Lower lobe of right lung (tissue), 2 donors: ENCODE results near the gene UMPS. TPM values are rescaled to one million over a fixed set of nuclear protein-coding genes. Genes with fewer than 3 reads are reported as not detected.

Experiments
- ATAC-seq, 2 donors: fragments of 200-7000 bp; cut with Tn5 transposase; one replicate each; pipeline ENCODE4 v1.9.1; 2020 to 2022; ENCODE audit warnings: mild to moderate bottlenecking in 2 of 2, moderate library complexity in 2 of 2
- DNase-seq: peaks from one replicate; pipeline ENCODE4 v3.0.0-alpha.2; 2020
- H3K27ac ChIP-seq: fragments of 200-600 bp; one replicate; pipeline ENCODE4 v1.8.0; 2022
- H3K27me3 ChIP-seq: fragments of 200-600 bp; one replicate; pipeline ENCODE4 v1.8.0; 2022; ENCODE audit warnings: low read depth
- H3K36me3 ChIP-seq: fragments of 200-600 bp; one replicate; pipeline ENCODE4 v1.8.0; 2022; ENCODE audit warnings: mild to moderate bottlenecking
- H3K4me1 ChIP-seq: fragments of 200-600 bp; one replicate; pipeline ENCODE4 v1.8.0; 2022
- H3K4me3 ChIP-seq: fragments of 200-600 bp; one replicate; pipeline ENCODE4 v1.8.0; 2022; ENCODE audit warnings: mild to moderate bottlenecking
- H3K9me3 ChIP-seq: fragments of 200-600 bp; one replicate; pipeline ENCODE4 v1.8.0; 2022
- CTCF ChIP-seq: fragments of 200-600 bp; IDR thresholded peaks from one replicate; pipeline ENCODE4 v1.8.0; 2022; ENCODE audit warnings: antibody characterized with exemption, mild to moderate bottlenecking
- intact Hi-C: fragments of 100-400 bp; cut with DNase I; formaldehyde crosslinking; loops from one replicate; pipeline ENCODE4 v1.11.0; 2022
- total RNA-seq: library from RNA; stranded (reverse); fragmentation: NEBNext Ultra II Directional; extraction: Animal tissue kit (Norgen Biotek cat#: 25700); gene quantifications from one replicate; pipeline ENCODE4 v1.2.1, GENCODE V29; 2021
- donor health status: DM: no; HTN: yes; CAD: no; lungs with severe emphysema.

UMPS gene
- total RNA-seq, 1 donor from 2014 or later, result 27.8 TPM

DNA sequence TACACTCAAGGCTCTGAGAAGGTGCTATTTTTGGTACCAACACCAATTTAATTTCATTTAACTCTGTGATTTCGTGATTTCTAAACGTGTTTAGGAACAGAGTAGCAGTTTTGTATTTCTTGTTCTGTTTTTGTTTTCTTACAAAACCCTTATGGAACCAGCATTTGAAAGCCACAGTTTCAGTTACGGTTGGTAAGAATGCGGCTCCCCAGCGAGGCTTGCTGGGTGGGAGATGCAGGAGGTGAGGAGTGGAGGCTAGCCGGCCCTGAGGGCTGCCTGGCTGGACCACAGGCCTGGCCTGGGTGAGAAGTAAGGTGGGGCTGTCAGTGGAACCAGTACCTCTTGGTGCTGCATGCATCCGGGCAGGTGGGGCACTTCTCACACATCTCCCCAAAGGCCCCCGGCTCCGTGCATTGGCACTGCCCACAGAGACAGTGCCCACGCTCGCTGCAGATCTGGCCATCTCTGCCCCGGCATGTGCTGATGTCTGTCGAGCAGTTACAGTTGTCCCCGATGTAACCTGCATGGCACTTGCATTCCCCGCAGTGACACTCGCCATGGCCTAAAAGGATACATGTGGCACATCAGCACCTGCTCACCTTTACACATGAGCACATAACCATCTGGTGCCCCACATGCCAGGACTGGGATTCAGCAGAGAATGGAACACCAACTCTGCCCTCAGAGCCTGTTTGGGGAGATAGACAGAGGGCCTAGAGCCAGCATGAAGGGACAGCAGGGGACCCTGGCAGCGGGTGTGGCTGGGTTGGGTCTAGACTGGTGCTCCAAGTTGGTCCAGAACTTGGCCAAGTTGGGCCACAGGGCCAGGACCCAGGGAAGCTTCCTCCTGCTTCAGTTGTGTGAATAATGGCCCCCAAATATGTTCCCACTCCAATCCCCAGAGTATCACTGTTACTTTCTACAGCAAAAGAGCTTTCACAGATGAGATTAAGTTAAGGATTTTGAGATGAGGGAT, 43.4 kb downstream of the UMPS start:
- no peak overlapping the region for H3K27ac ChIP-seq
- DNase-seq, result no peak
- H3K27me3 ChIP-seq, result no peaks in the 10 kb centered on the region
- no peaks in the 10 kb centered on the region for H3K9me3 ChIP-seq
- ATAC-seq, result no peak
- no peak overlapping the region for H3K4me3 ChIP-seq
- no peak for TF ChIP-seq CTCF
- H3K36me3 ChIP-seq, result peaks cover 15% of the 10 kb centered on the region
- peaks cover 49% of the 10 kb centered on the region for H3K4me1 ChIP-seq
- intact Hi-C loops, result loop anchor here (5.0 kb wide), 1 partner anchor 124 kb away; no protein-coding TSS in a partner anchor

- Histone ChIP-seq H3K27ac (peak overlapping the region; percentile 26), H3K9me3 (no peaks in the 10 kb centered on the region), H3K4me3 (no peak overlapping the region), H3K27me3 (no peaks in the 10 kb centered on the region), H3K4me1 (peaks cover 49% of the 10 kb centered on the region), H3K36me3 (peaks cover 9% of the 10 kb centered on the region)
- intact Hi-C loops, result loop anchor here (5.0 kb wide), 1 partner anchor 123 kb away; no protein-coding TSS in a partner anchor
- DNase-seq (no peak), ATAC-seq (peak; percentile 28 to 44)
- no peak for TF ChIP-seq CTCF
Observed at GRCh38 chr3:124774327-124774718, 44.1 kb downstream of the UMPS start.

- Histone ChIP-seq H3K4me3 (no peak overlapping the region), H3K4me1 (peaks cover 54% of the 10 kb centered on the region), H3K9me3 (no peaks in the 10 kb centered on the region), H3K36me3 (peaks cover 5% of the 10 kb centered on the region), H3K27ac (peak overlapping the region; percentile 26), H3K27me3 (no peaks in the 10 kb centered on the region)
- TF ChIP-seq CTCF, result no peak
- intact Hi-C loops, result loop anchor here (5.0 kb wide), 1 partner anchor 122 kb away; no protein-coding TSS in a partner anchor
- ATAC-seq, result no peak
- no peak for DNase-seq
Observed at GRCh38 chr3:124774841-124775402, 44.7 kb downstream of the UMPS start.

GRCh38 chr3:124775877-124776276, 45.6 kb downstream of the UMPS start:
- ATAC-seq (no peak), DNase-seq (no peak)
- Histone ChIP-seq H3K27me3 (no peaks in the 10 kb centered on the region), H3K27ac (no peak overlapping the region), H3K9me3 (no peaks in the 10 kb centered on the region), H3K4me1 (peaks cover 53% of the 10 kb centered on the region), H3K4me3 (no peak overlapping the region), H3K36me3 (peaks cover 5% of the 10 kb centered on the region)
- no peak for TF ChIP-seq CTCF
- intact Hi-C loops, result no loop called here

- ATAC-seq (no peak), DNase-seq (no peak)
- Histone ChIP-seq H3K4me1 (peaks cover 53% of the 10 kb centered on the region), H3K27ac (no peak overlapping the region), H3K9me3 (no peaks in the 10 kb centered on the region), H3K4me3 (no peak overlapping the region), H3K36me3 (peaks cover 5% of the 10 kb centered on the region), H3K27me3 (no peaks in the 10 kb centered on the region)
- no peak for TF ChIP-seq CTCF
- intact Hi-C loops, result no loop called here
Observed at GRCh38 chr3:124776856-124777255, 46.6 kb downstream of the UMPS start.
